IPS-15b (cell line): ENCODE measurements around the gene SLC5A3.

Experiments
- H3K27me3 ChIP-seq: one replicate; pipeline ENCODE4 v1.6.1; 2013; ENCODE audit warnings: low read length; ENCODE audit not compliant: control insufficient read depth, insufficient read depth
- H3K36me3 ChIP-seq: one replicate; pipeline ENCODE4 v1.6.1; 2013; ENCODE audit warnings: low read length; ENCODE audit not compliant: control insufficient read depth, insufficient read depth
- H3K4me1 ChIP-seq: one replicate; pipeline ENCODE4 v1.6.1; 2013; ENCODE audit warnings: mild to moderate bottlenecking, low read length; ENCODE audit not compliant: control insufficient read depth, insufficient read depth
- H3K4me3 ChIP-seq: one replicate; pipeline ENCODE4 v1.5.1; 2013; ENCODE audit warnings: low read depth, low read length
- H3K9ac ChIP-seq: one replicate; pipeline ENCODE4 v1.6.1; 2013; ENCODE audit warnings: low read depth, mild to moderate bottlenecking, low read length
- H3K9me3 ChIP-seq: one replicate; pipeline ENCODE4 v1.6.1; 2013; ENCODE audit warnings: mild to moderate bottlenecking, low read length; ENCODE audit not compliant: control insufficient read depth, insufficient read depth

SLC5A3 gene

DNA sequence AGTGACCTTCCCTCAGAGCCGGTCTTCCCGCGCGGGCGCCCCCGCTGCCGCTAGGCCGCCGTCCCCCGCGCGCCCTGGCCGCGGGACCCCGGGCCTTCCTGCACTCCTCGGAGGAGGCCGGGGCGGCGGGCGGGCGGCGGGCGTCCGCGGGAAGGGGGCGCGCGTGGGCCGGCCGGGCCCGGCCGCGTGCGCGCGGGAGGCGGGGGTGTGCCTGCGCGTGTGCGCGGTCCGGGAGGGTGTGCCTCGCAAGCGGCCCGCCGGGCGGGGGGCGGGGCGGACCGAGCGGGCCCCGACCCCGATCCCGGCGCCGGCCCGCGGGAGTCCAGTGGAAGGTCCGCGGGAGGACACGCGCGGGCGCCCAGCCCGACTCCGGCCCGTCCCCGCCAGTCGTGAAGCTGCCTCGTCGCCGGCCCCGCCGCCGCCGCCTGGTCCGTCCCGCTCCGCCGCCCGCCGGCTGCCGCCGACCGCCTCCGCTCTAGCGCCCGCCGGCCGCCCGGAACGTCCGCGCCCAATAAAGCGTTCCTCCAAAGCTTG is 438 bp downstream of the SLC5A3 start:
- Histone ChIP-seq H3K4me1 (peaks cover 7% of the 10 kb centered on the region), H3K4me3 (peak overlapping the region; percentile 75), H3K9ac (peak overlapping the region; percentile 37), H3K9me3 (no peaks in the 10 kb centered on the region), H3K27me3 (peaks cover 12% of the 10 kb centered on the region), H3K36me3 (no peaks in the 10 kb centered on the region)

DNA sequence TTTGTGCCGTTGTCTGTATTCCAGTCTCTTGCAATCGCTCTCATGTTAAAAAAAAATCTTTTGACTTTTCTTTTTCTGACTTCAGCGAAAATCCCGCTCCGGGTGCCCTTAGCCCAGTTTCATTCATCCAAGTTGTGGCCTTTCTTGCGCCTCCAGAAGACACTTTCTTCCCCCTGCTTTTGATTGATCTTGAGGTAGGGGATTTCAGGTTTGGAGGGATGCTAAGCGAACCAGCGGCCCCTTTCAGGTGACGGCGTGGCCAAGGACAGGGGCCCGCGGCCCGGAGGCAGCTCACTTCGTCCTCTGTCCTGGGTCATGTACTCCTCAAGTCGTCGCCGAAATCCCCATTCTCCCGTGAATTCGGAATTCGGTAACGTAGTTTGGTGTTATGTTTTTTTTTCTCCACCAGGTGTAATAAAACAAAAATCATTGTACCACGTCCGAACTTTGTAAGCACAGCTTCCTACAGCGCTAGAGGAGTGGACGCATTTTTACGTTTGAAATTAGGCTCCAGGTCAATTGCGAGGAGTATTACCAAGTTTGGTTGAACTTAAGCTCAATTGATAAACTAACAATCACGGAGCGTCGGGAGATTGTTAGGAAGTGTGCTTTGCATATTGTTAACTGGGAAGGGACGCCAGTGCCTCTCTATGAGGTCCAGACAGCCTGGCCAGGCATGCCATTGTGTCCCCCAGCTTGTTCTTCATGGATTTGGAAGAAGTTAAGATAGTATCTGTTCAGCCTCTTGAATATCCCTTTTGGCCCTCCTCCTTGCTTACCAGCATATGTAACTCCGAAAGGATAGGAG is 1.1 kb downstream of the SLC5A3 start:
- Histone ChIP-seq H3K27me3 (peaks cover 12% of the 10 kb centered on the region), H3K9me3 (no peaks in the 10 kb centered on the region), H3K4me1 (peaks cover 7% of the 10 kb centered on the region), H3K9ac (peak overlapping the region; percentile 37), H3K36me3 (no peaks in the 10 kb centered on the region), H3K4me3 (peak overlapping the region; percentile 60)

DNA sequence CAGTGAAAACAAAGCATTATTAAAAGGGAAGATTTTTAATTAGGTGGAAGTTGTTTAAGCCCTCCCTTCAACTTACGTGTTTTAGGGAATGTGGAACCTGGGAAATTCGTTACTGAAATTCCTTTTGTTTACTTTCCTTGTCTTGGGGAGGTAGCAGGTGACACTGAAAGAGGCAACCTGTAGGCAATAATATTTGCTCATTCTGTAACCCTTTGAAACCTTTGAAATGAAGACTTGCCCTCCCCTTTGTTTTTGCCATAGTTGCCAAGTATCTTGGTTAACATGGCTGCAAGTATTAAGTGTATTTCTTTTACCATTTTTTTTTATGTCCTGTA is 1.7 kb downstream of the SLC5A3 start:
- H3K9ac ChIP-seq, result no peak overlapping the region
- H3K4me1 ChIP-seq, result peaks cover 7% of the 10 kb centered on the region
- peak overlapping the region; percentile 60 for H3K4me3 ChIP-seq

DNA sequence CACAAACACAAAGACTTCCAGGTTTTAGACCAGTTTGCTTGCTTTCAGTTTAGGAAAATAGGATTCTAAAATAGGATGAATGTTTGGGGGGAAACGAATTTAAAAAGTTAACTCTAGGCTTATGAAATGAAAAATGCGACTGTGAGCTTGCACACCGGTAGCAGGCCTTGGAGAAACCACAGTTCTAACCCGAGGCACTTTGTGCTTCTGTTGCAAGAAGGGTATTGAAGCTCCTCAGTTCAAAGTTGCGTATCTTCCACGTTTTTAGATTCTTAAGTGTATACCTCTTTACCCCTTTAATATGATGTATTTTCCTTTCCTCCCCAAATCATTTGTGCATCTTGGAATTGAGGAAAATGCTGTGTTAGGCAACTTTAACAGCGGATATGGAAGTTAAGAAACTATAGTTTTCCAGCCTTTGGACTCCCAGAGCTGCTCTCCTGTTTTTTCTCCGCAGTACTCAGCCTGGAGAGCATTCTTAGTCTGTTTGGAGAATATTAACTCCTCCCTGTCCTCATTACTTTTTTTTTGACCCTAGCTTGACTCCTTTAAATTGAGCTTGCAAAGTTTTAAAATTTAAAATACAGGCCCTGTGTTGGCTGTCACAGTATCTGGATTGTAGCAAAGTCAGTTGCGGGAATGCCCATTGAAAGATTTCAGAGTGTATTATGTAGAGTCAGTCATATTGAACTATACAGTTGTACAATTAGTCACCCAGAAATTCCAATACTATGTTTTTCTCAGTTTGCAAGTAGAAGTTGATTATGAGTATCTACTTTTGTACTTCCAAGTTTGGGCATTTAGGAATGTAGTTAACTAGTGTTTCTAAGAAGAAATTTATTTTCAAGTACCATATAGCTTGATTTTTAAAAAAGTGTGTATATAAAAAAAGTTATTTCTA is 2.6 kb downstream of the SLC5A3 start:
- H3K4me1 ChIP-seq, result peaks cover 7% of the 10 kb centered on the region
- H3K4me3 ChIP-seq, result no peak overlapping the region
- no peaks in the 10 kb centered on the region for H3K9me3 ChIP-seq
- no peak overlapping the region for H3K9ac ChIP-seq
- H3K27me3 ChIP-seq, result peaks cover 12% of the 10 kb centered on the region
- no peaks in the 10 kb centered on the region for H3K36me3 ChIP-seq

More for the DNA sequence above, 1.7 kb downstream of the SLC5A3 start:
- H3K27me3 ChIP-seq, result peaks cover 12% of the 10 kb centered on the region
- H3K9me3 ChIP-seq, result no peaks in the 10 kb centered on the region
- H3K36me3 ChIP-seq, result no peaks in the 10 kb centered on the region

DNA sequence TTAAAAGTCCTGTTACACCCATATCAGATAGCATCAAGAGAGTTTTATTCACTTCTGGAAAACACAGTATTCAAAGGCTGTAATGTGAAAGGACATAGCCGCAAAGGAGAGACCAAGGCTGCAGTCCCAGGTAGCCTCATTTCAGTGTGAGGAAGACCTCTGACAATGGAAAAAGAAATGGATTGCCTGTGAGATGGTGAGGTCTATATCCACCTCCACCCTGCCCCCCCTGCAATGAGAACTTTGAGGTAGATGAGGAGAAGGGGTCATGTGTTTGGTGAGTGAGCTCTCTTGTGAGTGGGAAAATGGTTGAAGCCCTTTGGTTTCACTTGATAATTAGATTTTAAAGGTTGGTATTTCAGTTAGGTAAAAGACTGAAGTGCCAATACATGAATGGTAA is 3.5 kb downstream of the SLC5A3 start:
- H3K4me3 ChIP-seq, result no peak overlapping the region
- H3K4me1 ChIP-seq, result peaks cover 7% of the 10 kb centered on the region
- peak overlapping the region; percentile 9 for H3K9ac ChIP-seq
- peaks cover 8% of the 10 kb centered on the region for H3K27me3 ChIP-seq
- no peaks in the 10 kb centered on the region for H3K36me3 ChIP-seq
- H3K9me3 ChIP-seq, result no peaks in the 10 kb centered on the region

DNA sequence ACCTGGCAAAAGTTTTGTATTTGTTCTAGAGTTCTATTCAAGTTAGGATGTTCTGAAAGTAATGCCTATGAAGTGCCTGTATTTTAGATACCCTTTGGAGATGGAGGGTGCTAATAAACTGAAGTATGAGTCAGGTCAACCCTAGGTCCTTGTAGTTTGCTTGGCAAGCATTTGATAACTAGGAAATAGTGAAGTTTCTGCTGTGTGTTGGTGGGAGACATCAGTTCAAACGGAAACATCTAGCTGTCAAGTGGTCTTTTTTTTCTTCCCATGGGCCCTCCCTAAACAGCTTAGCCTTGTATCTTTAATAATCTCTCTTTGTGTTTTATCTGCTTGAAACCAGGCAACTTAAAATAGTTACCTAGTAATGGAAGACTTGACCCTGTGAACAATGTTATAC is 4.5 kb downstream of the SLC5A3 start:
- Histone ChIP-seq H3K27me3 (no peaks in the 10 kb centered on the region), H3K9me3 (no peaks in the 10 kb centered on the region), H3K36me3 (no peaks in the 10 kb centered on the region), H3K4me1 (peaks cover 4% of the 10 kb centered on the region), H3K9ac (no peak overlapping the region), H3K4me3 (no peak overlapping the region)

DNA sequence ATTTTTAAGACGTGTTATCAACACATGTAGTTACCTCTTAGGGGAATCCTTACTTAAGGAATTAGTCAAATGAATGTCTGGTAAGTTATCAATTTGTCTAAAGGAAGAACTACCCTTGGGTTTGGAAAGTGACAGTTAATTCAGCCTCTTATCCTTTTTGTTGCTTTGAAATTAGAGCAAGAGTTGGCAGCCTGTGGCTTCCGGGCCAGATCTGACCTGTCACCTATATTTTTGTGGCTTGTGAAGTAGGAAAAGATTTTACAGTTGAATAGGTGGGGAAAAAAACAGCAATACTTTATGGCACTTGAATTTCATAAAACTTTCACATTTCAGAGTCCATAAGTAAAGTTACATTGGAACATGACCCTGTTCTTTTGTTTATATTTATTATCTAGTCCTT is 5.5 kb downstream of the SLC5A3 start:
- Histone ChIP-seq H3K4me1 (peaks cover 10% of the 10 kb centered on the region), H3K36me3 (no peaks in the 10 kb centered on the region)

DNA sequence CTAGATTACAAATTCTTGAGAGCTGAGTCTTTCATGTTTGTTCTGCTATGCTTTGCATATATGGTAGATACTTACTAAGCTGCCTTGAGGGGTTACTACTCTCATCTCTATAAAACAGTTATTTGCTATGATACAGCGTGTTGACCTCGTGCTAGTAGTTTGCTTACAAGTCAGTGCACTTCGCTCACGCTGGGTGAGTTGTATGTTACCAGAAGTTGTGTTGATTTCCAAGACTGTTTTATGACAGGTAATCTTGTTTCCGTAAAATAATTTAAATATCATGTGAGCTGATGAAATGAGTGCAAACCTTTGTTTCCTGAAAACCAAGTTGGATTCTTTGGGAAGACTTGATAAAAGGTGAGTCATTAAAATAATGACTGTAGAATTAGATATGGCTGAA is 7.3 kb downstream of the SLC5A3 start:
- Histone ChIP-seq H3K4me3 (no peak overlapping the region), H3K4me1 (peaks cover 18% of the 10 kb centered on the region), H3K9me3 (no peaks in the 10 kb centered on the region), H3K9ac (no peak overlapping the region), H3K36me3 (no peaks in the 10 kb centered on the region), H3K27me3 (no peaks in the 10 kb centered on the region)

More for the DNA sequence above, 5.5 kb downstream of the SLC5A3 start:
- Histone ChIP-seq H3K9me3 (no peaks in the 10 kb centered on the region), H3K27me3 (no peaks in the 10 kb centered on the region), H3K9ac (no peak overlapping the region), H3K4me3 (no peak overlapping the region)

DNA sequence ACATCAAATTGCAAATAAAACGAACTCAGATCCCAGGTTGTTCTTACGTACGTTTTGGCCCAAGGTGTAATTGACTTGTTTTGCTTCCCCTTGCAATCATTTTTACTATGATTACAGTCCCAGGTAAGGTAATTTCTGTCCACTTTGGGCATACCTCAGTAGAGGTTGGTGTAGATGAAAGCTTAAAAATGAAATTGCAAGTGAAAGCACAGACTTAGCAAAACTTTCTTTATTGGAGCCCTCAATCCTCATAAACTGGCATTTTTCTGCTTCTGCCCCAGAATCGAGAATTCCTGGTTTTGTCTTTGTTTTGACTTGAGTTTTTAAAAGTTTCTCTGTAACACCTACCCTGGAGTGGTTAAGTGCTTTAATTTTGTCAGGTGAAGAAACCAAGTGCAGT is 9.4 kb downstream of the SLC5A3 start:
- H3K9ac ChIP-seq, result no peak overlapping the region
- H3K4me3 ChIP-seq, result no peak overlapping the region
- no peaks in the 10 kb centered on the region for H3K36me3 ChIP-seq
- peaks cover 21% of the 10 kb centered on the region for H3K4me1 ChIP-seq
- no peaks in the 10 kb centered on the region for H3K9me3 ChIP-seq
- no peaks in the 10 kb centered on the region for H3K27me3 ChIP-seq

DNA sequence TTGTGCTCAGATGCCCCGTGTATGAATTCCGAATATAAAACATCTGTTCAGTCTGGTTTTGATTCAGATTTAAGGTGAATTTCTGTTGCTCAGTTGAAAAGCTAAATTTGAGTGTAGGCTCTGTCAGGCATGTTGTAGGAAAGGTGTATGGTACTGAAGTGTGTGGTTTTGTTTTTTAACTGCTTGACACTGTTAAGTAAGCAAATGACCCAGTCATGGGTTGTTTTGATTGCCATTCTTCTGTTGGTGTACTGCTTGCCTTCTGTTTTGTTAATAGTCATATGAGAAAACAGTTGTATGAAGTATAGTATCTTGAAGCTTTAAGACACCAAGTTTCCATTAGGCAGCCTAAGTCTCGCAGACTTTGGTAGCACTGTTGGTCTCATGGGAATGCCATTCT is 10.0 kb downstream of the SLC5A3 start:
- Histone ChIP-seq H3K36me3 (no peaks in the 10 kb centered on the region), H3K4me1 (peaks cover 21% of the 10 kb centered on the region), H3K4me3 (no peak overlapping the region), H3K27me3 (no peaks in the 10 kb centered on the region), H3K9me3 (no peaks in the 10 kb centered on the region), H3K9ac (no peak overlapping the region)

DNA sequence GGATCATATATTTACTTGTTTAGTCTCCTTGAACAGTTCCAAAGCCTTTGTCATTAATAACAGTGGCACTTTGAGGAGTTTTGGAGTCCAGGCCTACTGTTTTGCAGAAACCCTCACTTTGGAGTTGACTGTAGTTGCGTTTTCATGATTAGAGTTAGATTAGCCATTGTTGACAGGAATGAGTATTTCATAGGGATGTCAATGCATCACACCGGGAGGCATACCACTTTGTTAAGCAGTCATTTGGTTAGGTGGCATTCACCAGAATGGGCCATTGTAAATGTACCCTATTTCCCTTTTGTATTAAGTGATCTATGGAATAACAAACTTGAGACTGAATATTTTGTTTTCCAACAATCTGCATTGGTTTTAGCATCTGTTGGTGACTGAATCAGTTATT is 11.8 kb downstream of the SLC5A3 start:
- Histone ChIP-seq H3K4me1 (peaks cover 21% of the 10 kb centered on the region), H3K36me3 (no peaks in the 10 kb centered on the region), H3K4me3 (no peak overlapping the region), H3K27me3 (no peaks in the 10 kb centered on the region), H3K9me3 (no peaks in the 10 kb centered on the region), H3K9ac (no peak overlapping the region)
